Omental fat pad (tissue), 4 donors: ENCODE results near the gene BAZ1B. TPM values are rescaled to one million over a fixed set of nuclear protein-coding genes. Genes with fewer than 3 reads are reported as not detected.
"Not testable (repeated sequence)": the region's sequence is repeated elsewhere in the genome, so short reads cannot be mapped to it uniquely, and the experiment has no call there.

Source experiments
- ATAC-seq: fragments of 150-250 bp; one replicate; pipeline ENCODE4 v1.9.1; 2016; ENCODE audit warnings: mild to moderate bottlenecking, moderate library complexity; ENCODE audit not compliant: low FRiP score
- DNase-seq: peaks from one replicate; pipeline ENCODE4 v3.0.0-alpha.2; 2019; ENCODE audit warnings: low spot score
- CTCF ChIP-seq, 3 donors: fragments of 450-650 bp; IDR thresholded peaks; one replicate each; pipeline ENCODE4 v1.5.1; 2016 to 2017; ENCODE audit warnings: antibody characterized with exemption in 3 of 3, mild to moderate bottlenecking in 3 of 3, moderate library complexity in 2 of 3
- total RNA-seq, 4 donors: library from RNA; depleted of rRNA; stranded (reverse); fragments of >200 nt; gene quantifications; one replicate each; pipeline ENCODE4 v1.1.0, GENCODE V29; 2016

BAZ1B gene
- total RNA-seq, 4 donors from 2014 or later: 42.9 to 61.4 (median 54.9) TPM

GRCh38 chr7:73434701-73435069 is 87.4 kb downstream of the BAZ1B start:
- no peak for DNase-seq
- TF ChIP-seq CTCF (IDR thresholded peaks at IDR 0.05): no peak
- no peak for ATAC-seq

GRCh38 chr7:73433924-73434700 is 88.0 kb downstream of the BAZ1B start:
- no peak for ATAC-seq
- no peak for DNase-seq
- no peak for TF ChIP-seq CTCF (IDR thresholded peaks at IDR 0.05)

- ATAC-seq (no peak), DNase-seq (no peak)
- no peak for TF ChIP-seq CTCF (IDR thresholded peaks at IDR 0.05)
Observed at GRCh38 chr7:73432676-73433075, 89.4 kb downstream of the BAZ1B start.

- ATAC-seq (no peak), DNase-seq (no peak)
- no peak for TF ChIP-seq CTCF (IDR thresholded peaks at IDR 0.05)
Observed at GRCh38 chr7:73431041-73431835, 90.9 kb downstream of the BAZ1B start.

GRCh38 chr7:73430540-73430939 is 91.6 kb downstream of the BAZ1B start:
- ATAC-seq, DNase-seq: not testable (repeated sequence)

GRCh38 chr7:73429622-73430505 is 92.2 kb downstream of the BAZ1B start:
- DNase-seq (no peak), ATAC-seq (no peak)

More at GRCh38 chr7:73429622-73430505, 92.2 kb downstream of the BAZ1B start:
- TF ChIP-seq CTCF (IDR thresholded peaks at IDR 0.05): no peak
